ENCODE measurements around the gene TREML2. TPM values are rescaled to one million over a fixed set of nuclear protein-coding genes. Genes with fewer than 3 reads are reported as not detected.
"Not testable (repeated sequence)": the region's sequence is repeated elsewhere in the genome, so short reads cannot be mapped to it uniquely, and the experiment has no call there.

Gene TREML2
- not detected for total RNA-seq (ENCODE audit: unreplicated experiment)
- long read RNA-seq = 0 reads

- H3K27me3 Mint-ChIP-seq (ENCODE audit: unreplicated experiment) = no peaks in the 10 kb centered on the region
- H3K4me3 Mint-ChIP-seq (ENCODE audit: unreplicated experiment) = no peak within 1 kb of the TSS
- H3K4me1 Mint-ChIP-seq (ENCODE audit: low read depth, unreplicated experiment) = no peaks in the 10 kb centered on the region
- no peaks in the 10 kb centered on the region for H3K36me3 Mint-ChIP-seq (ENCODE audit: unreplicated experiment)
- no peak for TF ChIP-seq CTCF (IDR thresholded peaks at IDR 0.05; ENCODE audit: partially characterized antibody, unreplicated experiment)
- H3K9me3 Mint-ChIP-seq (ENCODE audit: unreplicated experiment) = peaks cover 3% of the 10 kb centered on the region
- H3K27ac Mint-ChIP-seq (ENCODE audit: unreplicated experiment) = no peak within 1 kb of the TSS
- no peak for DNase-seq
Observed at GRCh38 chr6:41200901-41201763, at the start of gene TREML2. Gene TREML2, minus strand, starts transcription at chr6:41201149. Its CDS starts 141 bp downstream, at chr6:41201008.

- peaks cover 4% of the 10 kb centered on the region for H3K9me3 Mint-ChIP-seq (ENCODE audit: unreplicated experiment)
- no peaks in the 10 kb centered on the region for H3K27me3 Mint-ChIP-seq (ENCODE audit: unreplicated experiment)
- no peaks in the 10 kb centered on the region for H3K4me1 Mint-ChIP-seq (ENCODE audit: low read depth, unreplicated experiment)
- TF ChIP-seq CTCF (IDR thresholded peaks at IDR 0.05; ENCODE audit: partially characterized antibody, unreplicated experiment) = no peak
- no peak for DNase-seq
- no peaks in the 10 kb centered on the region for H3K36me3 Mint-ChIP-seq (ENCODE audit: unreplicated experiment)
- H3K4me3 Mint-ChIP-seq (ENCODE audit: unreplicated experiment) = no peak overlapping the region
- no peak overlapping the region for H3K27ac Mint-ChIP-seq (ENCODE audit: unreplicated experiment)
Observed at GRCh38 chr6:41247882-41248705, 47.1 kb upstream of the TREML2 start.

- peaks cover 2% of the 10 kb centered on the region for H3K27me3 Mint-ChIP-seq (ENCODE audit: unreplicated experiment)
- DNase-seq = no peak
- no peaks in the 10 kb centered on the region for H3K4me1 Mint-ChIP-seq (ENCODE audit: low read depth, unreplicated experiment)
- H3K36me3 Mint-ChIP-seq (ENCODE audit: unreplicated experiment) = no peaks in the 10 kb centered on the region
- H3K27ac Mint-ChIP-seq (ENCODE audit: unreplicated experiment) = no peak overlapping the region
- TF ChIP-seq CTCF (IDR thresholded peaks at IDR 0.05; ENCODE audit: partially characterized antibody, unreplicated experiment) = no peak
- no peak overlapping the region for H3K4me3 Mint-ChIP-seq (ENCODE audit: unreplicated experiment)
- peaks cover 3% of the 10 kb centered on the region for H3K9me3 Mint-ChIP-seq (ENCODE audit: unreplicated experiment)
Observed at GRCh38 chr6:41247288-41247865, 46.4 kb upstream of the TREML2 start.

- not testable (repeated sequence) for H3K4me3 Mint-ChIP-seq (ENCODE audit: unreplicated experiment); H3K4me1 Mint-ChIP-seq (ENCODE audit: low read depth, unreplicated experiment); H3K27ac Mint-ChIP-seq (ENCODE audit: unreplicated experiment); H3K9me3 Mint-ChIP-seq (ENCODE audit: unreplicated experiment); H3K27me3 Mint-ChIP-seq (ENCODE audit: unreplicated experiment); DNase-seq; H3K36me3 Mint-ChIP-seq (ENCODE audit: unreplicated experiment)
Observed at GRCh38 chr6:41246529-41246928, 45.6 kb upstream of the TREML2 start.

GRCh38 chr6:41239467-41240159 lies 38.7 kb upstream of the TREML2 start:
- Mint-ChIP-seq H3K4me1 (ENCODE audit: low read depth, unreplicated experiment) (no peaks in the 10 kb centered on the region), H3K36me3 (ENCODE audit: unreplicated experiment) (no peaks in the 10 kb centered on the region), H3K9me3 (ENCODE audit: unreplicated experiment) (peaks cover 2% of the 10 kb centered on the region), H3K27ac (ENCODE audit: unreplicated experiment) (no peak overlapping the region), H3K27me3 (ENCODE audit: unreplicated experiment) (peaks cover 6% of the 10 kb centered on the region), H3K4me3 (ENCODE audit: unreplicated experiment) (no peak overlapping the region)
- peak; percentile 30 for DNase-seq
- TF ChIP-seq CTCF (IDR thresholded peaks at IDR 0.05; ENCODE audit: partially characterized antibody, unreplicated experiment) = no peak
